GM21576 (cell line): ENCODE results near the gene C1QL4.

Experiments
- ATAC-seq: cut with Tn5 transposase; IDR thresholded peaks from one replicate; pipeline ENCODE4 v1.9.1; 2021; ENCODE audit warnings: mild to moderate bottlenecking, moderate library complexity; ENCODE audit not compliant: unreplicated experiment

Gene C1QL4

DNA sequence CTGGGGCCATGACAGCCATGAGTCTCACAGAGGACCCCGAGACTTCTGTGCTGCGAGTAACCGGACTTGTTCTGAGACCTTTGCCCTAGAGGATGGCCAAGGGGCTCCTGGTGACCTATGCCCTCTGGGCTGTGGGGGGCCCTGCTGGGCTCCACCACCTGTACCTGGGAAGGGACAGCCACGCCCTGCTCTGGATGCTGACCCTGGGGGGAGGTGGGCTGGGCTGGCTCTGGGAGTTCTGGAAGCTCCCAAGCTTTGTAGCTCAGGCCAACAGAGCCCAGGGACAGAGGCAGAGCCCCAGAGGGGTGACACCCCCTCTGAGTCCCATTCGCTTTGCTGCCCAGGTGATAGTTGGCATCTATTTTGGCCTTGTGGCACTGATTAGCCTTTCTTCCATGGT lies 11.8 kb upstream of the C1QL4 start:
- ATAC-seq: no peak

DNA sequence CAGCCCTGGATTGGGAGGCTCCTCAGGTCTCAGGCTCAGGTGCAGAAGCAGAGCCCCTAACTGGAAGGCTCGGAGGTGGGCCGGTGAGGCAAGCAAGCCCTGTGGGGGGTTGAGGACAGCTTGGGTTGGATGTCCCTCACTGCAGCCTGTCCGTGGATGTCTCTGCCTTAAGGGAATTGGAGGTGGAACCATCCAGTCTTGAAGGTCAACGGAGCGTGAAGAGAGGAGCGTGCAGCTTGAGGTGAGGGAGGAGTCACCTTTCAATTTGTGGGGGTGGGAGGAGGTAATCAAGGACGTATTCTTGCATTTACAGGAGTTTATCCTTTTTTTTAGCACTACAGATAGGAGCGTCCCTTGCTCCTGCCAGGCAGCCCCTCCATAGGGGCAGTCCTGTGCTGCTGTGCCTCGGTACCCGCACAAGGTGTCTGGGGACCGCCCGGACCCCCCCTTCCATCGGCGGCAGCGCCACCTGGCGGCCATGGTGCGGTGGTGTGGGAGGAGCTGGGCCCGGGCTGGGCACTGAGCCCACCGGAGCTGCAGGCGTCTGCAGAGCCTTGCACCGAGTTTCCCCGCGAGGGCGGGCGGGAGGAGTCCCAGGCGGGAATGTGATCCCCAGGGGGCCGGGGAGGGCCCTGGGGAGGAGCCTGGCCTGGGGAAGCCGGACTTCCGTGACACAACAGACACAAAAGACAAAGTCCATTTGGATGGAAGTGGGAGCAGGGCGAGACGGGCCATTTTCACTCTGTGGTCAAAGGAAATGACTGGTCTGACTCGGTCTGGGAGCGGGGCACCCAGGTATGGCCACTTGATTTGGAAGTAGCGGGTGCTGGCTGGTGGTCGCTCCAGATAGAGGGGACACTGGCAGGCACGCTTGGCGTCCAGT lies 10.6 kb upstream of the C1QL4 start:
- ATAC-seq: no peak

DNA sequence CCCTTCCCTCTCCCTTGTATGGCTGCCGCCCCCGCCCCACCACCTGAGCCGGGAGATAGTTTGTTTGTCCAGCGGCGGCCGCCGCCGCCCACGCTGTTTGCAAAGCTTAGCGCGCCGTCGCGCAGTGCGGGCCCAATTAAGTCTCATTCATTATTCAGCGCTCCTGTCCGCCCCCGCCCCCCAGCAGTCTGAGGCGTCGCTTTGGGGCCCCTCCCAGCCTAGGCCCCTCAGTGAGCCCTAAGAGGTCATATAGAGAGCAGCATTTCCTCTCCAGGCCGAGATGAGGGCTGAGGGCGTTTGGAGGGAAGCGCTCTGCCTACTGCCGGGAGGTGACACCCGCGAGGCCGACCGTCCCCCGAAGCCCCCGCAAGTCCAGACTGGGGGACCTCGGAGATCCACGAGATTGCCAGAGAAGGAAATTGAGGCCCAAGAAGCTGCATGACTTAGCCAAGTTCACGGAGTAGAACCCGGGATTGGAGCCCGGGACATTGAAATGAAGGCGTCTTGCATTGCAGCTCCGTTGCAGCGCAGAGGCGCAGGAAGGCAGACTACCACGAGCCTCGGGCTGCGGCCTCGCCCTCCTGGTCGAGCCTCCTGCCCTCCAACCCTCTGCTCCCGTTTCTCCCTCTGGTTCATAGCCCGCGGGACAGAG lies 9.8 kb upstream of the C1QL4 start, which contains the start of gene DNAJC22:
Gene DNAJC22, plus strand, starts transcription at position 230 of the 652 bp plus-strand sequence. CDS start 1,985 bp downstream, outside the sequence.
- ATAC-seq: no peak

DNA sequence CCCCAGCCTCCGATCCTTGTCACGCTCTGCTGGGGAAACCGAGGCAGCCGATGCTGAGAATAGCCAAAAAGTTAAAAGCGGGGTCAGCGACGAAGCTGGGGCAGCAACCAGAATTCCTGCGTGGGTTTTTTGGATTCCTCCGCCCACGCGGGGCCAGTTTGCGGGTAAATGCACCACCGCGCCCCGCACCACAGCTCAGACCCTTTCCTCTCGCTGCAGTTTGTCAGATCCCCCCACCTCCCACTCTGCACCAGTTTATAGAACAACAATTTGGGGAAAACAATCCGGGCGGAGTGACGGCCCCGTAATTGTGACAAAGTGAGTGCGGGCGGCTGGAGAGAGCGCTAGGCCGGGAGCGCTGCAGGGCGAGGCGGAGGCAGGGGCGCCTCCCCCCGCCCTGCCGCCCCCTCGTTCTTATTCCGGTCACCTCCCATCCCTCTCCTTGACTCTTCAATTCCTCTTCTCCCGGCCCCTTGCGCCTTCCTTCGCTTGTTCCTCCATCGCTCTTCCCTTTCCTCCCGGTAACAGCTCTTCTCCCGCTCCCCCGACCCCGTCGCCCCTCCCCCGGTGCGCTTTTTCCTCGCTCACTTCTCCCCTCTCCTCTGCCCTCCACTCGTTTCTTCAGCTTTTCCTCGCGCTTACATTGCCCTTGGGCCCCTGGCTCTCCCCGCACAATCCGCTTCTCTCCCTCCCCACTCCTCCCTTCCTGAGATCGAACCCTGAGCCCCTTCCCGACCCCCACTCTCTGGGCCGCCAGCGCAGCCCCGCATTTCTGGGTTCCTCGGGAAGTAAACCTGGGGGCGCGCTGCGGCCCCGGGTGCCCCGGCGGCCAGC lies 9.1 kb upstream of the C1QL4 start:
- no peak for ATAC-seq

DNA sequence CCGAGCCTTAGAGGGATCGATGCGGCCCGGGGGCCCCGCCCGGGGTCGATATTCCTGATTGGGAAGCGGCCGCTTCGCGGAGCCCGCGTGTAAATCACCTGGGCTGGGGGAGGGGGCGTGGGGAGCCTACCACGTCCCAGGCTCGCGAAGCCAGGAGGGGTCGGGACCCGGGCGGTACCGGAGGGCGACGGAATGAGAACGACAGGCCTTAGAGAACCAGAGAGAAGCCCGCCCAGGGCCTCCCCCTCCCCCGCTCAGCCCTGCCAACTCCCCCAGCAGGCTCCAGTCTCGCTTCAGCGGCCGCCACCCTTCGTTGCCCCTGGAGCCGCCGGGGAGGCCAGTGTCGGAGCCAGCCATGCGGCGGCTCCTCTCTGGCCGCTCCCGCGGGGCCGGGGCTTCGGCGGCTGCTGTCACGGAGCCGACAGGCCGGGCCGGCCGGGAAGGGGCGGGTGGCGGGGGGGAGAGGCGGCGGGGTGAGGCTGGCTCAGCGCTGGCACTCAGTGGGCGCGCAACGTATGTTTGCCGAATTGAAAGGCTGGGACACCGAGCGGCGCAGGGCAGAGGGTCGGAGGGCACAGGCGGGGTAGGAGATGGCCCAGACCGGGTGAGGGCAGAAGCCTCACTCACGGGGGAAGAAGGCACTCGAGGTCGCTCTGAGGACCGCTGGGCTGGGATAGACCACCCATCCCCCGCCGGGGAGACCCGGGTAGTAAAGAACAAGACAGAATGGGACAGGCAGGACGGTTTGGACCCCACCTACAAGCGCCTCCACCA lies 8.2 kb upstream of the C1QL4 start:
- ATAC-seq: no peak

DNA sequence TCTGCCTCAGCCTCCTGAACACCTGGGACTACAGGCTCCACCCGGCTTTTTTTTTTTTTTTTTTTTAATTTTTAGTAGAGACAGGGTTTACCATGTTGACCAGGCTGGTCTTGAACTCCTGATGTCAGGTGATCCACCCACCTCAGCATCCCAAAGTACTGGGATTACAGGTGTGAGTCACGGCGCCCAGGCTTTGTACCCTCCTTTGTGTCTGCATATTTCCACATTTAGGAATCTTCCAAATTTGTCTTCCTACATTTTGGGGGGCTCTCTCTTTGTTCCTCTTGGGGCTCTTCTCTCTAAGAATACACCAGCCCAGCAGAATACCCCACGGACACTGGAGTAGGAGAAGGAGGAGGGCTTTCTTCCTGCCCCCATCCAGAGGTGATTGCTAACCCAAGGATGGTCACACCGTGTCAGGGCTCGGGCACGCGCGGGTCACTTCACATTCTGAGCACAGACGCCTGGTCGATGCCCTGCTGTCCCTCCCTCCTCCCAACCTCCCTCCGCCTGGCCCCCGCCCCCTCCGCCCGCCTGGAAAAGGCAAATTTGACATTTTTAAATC lies 7.6 kb upstream of the C1QL4 start:
- no peak for ATAC-seq

DNA sequence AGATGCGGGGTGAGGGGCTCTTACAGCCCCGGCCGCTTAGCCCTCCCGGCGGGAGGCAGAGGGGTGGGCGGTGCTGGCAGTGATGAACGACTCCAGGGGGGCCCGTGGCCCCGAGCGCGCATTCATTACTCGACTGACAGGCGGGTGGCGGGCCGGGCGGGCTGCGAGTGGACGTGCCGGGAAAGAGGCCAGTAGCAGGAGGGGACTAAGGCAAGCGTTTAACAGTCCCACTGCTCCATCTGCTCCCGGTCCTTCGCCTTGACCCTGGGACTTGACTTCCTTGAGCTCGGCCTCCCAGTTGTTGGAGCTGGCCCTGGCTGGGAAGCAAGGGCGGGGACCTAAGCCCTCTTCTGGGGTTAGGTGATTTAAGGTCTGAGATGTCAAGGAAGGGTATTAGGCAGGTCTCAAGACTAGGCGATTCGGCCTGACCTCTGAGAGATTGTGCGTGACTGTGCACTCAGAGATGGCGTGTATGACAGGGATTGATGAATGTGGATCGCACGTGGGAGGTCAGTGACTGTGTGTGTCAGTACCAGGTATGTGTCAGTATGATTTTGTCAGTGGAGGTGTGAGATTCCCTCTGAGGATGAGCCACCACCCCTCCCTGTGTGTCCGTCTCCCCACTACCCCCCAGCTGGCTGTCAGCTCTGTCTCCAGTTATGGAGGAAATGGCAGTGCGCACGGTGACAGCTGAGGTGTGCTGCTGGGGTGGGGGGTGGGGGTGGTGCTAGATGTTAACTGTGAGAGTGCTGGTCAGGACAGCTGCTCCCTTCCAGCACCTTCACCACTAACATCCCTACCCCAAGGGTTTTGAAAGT lies 6.1 kb upstream of the C1QL4 start:
- ATAC-seq: no peak

DNA sequence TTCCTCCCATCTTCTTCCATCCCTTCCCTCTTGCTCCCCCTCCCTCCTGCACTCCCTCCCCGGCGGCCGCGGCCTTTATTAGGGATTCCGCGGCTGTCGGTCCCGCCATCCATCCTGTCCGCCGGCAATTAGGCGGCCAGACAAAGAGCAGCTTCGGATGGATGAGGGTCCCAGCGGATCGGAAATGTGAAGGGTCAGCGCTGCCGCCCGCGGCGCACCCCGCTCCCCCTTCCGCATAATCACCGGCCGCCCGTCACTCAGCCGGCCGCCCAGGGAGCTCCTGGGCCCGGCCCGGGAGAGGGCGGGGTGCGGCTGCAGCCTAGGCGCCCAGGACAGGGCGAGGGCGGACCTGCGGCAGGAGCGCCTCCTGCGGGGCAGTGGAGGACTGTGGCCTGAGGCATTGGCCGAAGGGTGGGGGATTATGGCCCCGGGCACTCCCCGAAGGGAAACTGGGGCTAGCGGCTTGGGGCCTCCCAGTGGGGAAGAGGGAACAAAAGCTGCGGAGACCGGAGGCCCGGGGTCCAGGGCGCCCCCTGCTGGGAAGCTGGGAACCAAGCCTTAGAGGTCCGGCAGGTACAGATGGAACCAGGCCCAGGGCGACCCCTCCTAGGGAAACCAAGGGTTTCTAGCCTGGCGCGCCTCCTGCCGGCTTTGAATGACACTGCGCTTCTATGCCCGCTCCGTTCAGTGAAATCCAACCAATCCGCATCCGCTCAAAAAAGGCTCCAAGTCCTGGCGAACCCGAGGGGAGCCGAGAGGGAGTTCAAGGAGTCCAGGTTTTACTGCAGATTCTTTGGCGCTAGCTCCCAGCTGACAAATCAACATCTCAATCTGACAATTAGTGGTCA lies 5.3 kb upstream of the C1QL4 start:
- ATAC-seq: peak; percentile 62

DNA sequence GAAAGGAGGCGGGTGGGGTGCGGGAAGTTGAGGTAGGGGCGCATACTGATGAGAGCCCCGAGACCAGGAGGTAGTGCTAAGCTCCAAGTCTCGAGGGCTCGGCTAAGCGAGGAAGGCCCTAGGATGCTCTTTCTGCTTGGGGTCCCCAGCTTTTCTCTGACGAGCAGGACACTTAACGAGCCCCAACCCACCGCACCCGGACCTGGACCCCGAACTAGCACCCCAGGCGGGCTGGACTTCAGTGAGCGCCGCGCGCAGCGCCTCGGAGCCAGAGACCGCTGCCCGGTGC lies 4.7 kb upstream of the C1QL4 start:
- ATAC-seq: no peak

DNA sequence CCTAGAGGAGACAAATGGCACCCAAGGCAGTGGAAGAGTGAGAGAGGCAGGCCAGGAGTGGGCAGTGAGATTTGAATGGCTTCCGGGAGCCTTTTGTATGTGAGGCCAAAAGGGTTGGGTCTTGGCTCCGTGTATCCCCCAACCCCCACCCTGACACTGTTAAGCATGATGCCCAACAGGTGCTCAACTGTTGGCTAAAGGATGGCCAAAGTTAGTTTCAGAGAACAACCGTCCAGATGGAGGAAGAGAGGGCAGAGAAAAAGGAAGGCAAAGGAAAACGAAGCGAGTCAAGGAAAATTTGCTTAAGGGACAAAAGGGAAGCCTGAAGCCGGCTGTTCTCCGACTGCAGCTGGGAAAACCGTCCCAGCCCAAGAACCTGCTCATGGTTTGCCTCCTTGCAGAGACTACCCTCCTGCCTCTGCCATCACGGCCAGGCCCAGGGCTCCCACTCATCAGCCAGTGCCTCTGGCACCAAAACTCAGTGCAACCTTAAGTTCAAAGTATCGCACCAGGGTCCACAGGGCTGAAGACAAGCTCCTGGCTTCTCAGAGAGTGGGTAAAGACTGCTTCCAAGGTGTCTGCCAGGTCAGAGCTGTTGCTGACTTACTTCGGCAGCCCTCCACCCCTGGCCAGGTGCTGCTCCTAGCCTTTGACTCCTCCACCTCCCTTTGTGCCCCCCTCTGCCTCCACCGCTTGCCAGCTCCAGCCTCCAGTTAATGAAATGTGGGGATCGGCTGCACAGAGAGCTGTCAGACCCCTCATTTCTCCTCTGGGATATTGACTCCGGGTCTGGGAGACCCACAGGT lies 4.2 kb upstream of the C1QL4 start:
- no peak for ATAC-seq

DNA sequence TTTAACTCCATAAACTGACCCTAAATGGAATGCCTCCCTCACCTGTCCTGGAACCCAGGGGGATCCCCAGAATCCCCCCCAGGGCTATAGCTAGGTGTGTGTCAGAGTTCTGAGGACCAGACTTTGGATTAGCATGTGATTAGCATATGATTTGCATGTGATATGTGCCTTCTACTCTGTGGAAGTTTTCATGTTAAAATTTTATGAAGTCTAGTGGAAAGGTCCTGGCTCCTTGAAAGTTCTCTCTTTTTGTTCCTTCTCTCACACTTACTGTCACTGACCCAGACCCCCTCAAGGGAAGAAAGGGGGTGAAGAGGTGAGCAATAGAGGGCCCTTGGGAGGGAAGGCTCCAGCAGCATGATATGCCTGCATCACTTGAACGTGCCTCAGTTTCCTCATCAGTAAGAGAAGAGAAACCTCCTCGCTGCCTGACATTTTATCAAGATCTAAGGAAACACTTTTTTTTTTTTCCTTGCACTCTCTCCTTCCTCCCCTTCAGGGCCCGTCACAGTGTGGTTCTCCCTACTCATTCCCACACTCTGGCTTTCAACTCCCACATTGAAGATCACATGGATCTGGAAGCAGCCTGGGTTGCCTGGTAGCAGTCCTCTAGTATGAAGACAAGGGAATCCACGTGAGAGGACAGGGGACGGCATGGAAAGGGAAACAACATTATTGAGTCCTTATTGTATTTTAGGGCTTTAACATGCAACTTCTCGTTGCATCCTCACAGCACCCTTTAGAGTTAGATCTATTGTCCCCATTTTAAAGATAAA lies 3.3 kb upstream of the C1QL4 start:
- no peak for ATAC-seq

DNA sequence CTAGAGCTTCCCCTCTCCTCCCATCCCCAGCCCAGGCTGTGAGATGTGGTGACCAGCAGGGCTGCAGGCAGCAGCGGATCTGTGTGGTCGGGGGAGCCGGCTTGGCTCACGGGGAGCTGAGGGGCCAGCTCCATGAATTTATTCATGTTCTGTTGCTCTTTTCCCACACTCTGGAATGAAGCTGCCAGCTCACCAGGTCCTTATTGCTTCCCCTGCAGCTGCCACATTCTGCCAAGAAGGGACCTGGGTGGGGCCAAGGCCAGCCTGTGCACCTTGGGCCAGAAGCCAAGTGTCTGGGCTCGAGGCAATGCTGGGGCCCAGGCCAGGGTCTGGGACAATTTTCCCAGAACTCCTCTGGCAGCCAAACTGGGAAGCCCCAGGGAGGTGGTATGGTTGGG lies 2.5 kb upstream of the C1QL4 start:
- ATAC-seq: no peak

DNA sequence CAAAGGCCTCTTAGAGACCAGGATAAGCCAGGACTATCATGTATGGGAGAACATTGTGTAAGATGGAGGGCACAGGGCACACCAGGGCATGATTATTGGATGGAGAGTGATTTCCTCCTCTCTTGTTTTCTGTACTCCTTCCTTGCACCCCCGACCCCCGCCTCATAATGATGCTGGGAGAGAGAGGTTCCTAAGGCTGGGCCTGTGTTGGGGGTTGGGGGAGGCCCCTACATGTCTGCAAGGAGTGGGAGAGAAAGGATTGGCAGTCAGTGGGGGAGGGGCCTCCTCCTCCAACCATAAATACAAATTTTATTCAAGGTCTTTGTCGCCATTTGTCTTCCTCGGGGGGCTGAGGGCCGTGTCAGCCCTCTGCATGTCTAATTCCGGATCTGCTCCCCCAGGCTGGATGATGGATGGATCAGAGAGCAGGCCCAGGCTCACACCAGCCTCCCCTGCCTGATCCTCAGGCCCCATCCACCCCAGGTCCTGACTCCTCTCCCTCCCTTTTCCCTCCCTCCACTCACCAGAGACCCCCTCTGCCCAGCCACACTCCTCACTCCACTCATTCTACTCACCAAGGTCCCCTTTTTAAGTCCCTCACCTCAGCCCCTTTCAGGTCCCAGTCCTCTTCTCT lies 2.0 kb upstream of the C1QL4 start:
- ATAC-seq: no peak

DNA sequence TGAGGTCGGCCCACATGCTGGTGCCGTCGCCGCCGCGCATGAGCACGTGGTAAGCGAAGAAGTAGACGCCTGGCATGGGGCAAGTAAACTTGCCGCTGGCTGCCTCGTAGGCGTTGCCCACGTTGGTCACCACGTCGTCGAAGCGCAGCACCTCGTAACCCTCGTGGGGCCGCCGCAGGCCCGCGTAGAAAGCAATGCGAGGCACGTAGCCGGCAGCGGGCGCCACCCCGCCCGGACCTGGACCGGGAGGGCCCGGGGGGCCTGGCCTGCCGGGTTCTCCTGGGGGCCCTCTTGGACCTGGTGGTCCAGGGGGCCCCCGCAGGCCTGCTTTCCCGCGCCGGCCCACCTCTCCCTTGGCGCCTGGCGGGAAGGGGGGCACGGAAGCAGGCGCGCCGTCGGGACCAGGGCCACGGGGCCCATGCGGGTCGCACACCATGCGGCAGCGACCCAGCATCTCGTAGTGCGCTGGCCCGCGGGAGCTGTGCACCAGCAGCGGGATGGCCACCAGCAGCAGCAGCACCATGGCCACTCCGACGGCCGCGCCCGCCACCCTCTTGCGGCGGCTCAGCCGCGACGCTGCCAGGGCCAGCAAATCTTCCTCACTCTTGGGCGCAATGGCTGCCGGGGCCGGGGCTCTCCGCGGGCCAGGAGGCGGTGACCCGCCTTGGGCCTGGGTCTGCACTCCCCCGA lies 888 bp downstream of the C1QL4 start:
- no peak for ATAC-seq

DNA sequence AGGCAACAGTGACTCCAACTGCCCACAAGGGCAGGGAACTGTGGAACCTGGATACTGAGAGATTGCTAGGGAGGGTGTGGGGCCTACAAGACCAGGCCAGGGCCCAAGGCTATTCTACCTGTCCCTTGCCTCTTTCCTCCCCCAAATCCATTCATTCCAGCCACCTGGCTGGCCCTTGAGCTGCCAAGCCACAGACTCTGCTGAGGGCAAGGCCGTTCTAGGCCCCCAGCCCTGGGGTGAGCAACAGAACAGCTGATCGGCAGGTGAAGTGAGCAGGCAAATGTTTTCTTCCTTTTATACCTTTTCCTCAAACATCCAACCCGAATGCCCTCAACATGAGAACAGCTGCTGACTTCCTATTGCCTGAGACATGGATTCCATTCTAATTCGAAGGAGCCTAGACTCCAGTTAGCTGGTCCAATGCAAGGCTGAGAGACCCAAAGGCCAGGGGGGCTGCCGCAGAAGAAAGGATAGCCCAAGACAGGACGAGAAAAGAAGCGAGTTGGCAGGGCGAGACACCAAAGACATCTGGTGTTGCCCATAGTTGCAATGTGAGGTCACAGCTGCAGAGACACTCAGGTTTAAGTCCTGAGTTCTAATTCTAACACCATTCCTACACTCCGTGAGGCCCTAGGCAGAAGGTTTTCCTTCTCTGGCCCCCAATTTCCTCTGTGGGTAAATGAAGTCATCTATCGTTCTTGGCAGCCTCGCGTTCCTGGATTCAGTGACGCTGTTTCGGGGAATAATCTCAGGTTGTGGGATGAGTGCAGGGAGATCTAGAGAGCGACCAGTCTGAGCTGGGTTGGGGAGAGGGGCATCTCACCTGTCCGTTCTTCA lies 1.7 kb downstream of the C1QL4 start:
- ATAC-seq: no peak
